Fibroblast of upper back skin (primary cell): Measurements from ENCODE around the gene FAM222B.
"Not testable (repeated sequence)": the region's sequence is repeated elsewhere in the genome, so short reads cannot be mapped to it uniquely, and the experiment has no call there.

ENCODE experiments used
- DNase-seq: peaks from one replicate; pipeline ENCODE4 v3.0.0-alpha.2; 2013

The FAM222B gene

DNA sequence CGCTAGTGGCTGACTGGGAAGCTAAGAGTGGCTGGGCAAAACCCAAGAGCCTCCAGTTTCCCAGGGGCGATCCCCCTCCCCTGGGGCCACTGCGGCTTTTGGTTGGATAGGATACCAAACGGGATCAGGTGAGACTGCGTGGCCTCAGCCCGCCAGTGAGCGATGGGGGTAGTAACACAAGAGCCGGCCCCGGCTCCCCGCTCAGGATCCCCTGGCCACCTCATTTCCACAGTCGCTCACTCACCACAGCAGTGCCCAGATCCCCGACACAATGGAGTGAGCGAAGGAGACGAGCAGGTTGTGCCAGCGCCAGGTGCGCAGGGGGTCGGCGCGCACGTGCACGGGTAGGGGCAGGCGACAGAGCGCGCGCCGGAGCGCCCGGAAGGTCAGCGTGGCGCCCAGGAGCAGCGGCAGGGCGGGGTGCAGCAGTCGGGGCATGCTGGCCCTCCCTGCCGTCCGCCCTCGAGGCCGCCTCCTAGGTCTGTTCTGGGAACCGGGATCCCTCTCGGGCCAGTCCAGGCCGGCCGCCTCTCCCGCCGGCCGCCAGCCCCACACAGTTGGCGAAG, 116.8 kb downstream of the FAM222B start:
- DNase-seq, result peak; percentile 42

- DNase-seq, result peak; percentile 52
Measured at GRCh38 chr17:28725166-28725659, 117.4 kb downstream of the FAM222B start.

DNA sequence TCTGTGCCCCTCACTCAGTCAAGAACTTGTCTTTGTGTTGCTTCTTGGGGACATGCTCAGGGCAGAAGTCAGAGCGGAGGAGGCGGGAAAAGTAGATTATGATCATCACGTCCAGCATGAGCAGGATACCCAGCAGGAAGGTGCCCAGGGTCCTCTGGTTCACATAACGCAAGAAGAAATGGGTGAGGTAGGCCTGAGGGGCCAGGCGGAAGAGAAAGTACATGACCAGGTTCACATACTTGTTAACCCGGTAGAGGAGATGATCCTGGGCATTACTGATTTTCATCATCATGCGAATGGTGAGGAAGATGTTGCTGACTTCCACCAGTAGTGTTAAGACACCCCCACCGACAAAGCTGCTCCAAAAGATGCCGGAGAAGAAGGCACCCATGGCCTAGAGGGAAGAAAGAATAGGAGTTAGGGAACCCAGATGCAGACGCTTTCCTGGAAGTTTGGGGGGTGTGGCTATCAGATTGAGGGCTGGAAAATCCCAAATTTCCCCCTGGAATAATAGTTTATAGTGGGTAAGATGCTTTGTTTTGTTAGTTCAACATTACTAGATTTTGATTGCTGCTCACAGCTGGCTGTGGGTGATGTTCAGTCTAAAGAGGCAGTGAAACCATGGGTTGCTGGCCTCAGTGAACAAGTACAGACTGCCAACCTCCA, 118.0 kb downstream of the FAM222B start:
- no peak for DNase-seq

DNA sequence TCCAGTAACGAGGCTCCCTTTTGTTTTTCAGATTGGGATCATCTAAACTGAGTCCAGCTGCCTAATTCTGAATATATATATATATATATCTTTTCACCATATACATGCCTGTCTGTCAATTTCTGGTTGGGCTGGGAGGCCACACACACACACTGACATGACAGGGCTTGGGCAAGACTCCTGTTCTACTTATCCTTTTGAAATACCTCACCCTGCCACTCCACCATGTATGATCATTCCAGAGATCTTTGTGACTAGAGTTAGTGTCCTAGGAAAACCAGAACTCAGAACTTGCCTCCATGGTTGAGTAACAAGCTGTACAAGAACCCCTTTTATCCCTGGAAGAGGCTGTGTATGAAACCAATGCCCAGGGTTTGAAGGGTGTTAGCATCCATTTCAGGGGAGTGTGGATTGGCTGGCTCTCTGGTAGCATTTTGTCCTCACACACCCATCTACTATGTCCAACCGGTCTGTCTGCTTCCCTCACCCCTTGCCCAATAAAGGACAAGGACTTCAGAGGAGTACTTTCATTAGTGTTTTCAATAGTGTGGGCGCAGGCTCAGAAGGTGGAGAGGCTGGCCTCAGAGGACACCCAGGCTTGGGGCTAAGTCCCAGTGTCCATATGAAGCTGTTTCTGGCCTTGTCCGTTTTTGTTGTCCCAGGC, 118.6 kb downstream of the FAM222B start:
- DNase-seq, result not testable (repeated sequence)

DNA sequence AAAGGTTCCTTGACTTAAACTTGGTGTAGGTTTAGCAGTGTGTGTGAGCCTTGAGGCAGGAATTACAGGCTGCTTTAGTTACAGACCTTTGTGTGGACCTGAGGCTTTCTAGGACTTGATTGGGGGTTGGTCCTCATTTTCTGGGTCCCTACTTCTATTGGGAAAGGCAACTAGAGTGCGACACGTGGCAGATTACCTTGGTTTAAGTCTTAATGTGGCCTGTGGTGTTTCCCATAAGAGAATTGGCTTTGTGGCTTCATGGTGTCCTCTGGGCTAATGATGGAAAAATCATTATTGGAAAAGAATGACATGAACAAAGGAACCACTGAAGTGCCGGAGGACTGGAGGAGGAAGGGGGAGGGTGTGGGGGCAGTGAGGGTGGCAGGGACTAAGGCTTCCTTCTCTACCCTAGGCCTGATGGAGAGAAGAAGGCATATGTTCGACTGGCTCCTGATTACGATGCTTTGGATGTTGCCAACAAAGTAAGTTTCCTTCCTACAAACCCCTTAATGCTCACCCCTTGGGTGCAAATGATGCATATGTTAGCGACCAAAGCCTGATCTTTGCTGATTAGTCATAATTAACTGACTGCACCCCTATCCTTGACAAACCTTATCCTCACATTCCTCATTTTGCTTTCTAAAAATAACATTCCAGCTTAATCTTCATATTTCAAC, 119.3 kb downstream of the FAM222B start:
- no peak for DNase-seq

- DNase-seq, result no peak
Measured at GRCh38 chr17:28722417-28723158, 120.0 kb downstream of the FAM222B start.

DNA sequence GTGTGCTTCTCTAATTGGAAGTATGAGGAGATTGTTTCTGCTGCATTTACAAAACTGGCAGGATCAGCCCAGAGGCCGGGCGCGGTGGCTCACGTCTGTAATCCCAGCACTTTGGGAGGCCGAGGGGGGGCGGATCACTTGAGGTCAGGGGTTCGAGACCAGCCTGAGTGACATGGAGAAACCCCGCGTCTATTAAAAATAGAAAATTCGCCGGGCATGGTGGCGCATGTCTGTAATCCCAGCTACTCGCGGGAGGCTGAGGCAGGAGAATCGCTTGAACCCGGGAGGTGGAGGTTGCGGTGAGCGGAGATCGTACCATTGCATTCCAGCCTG, 121.6 kb downstream of the FAM222B start:
- not testable (repeated sequence) for DNase-seq

DNA sequence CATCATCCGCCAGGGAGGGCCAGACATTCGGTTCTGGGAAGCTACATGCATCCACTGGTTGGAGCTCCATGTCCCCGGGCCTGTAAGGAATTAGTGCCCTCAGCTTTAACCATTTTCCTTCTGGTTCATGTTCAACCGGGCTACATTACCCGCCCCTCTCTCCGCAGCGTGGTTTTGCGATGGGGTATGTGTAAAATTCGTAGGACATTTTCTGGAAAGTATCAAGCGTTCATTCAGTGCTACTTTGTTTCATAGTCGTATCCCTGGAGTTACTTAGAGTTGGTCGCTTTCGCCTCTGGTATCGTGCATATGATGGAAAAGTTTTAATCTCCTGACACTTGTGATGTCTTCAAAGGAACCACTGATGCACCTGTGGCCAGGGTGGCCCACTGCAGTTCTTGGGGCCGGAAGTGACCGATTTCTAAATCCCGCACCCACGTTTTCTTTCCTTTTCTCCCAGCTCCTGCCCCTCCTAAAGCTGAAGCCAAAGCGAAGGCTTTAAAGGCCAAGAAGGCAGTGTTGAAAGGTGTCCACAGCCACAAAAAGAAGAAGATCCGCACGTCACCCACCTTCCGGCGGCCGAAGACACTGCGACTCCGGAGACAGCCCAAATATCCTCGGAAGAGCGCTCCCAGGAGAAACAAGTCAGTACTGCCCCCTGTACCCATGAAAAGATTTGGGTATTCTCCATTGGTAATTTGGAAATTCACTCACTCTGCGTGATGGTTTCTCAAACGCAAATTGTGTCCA, 122.2 kb downstream of the FAM222B start:
- no peak for DNase-seq

DNA sequence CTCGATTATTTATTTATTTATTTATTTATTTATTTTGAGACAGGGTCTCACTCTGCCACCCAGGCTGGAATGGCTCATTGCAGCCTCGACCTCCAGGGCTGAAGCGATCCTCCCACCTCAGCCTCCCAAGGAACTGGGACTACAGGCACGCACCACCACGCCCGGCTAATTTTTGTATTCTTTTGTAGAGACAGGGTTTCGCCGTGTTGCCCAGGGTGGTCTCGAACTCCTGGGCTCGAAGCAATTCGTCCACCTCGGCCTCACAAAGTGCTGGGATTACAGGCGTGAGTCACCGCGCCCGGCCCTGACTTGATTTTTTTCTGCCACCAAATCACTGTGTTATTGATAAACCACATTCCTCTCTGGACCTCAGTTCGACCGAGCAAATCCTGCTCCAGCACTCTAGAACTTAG, 123.6 kb downstream of the FAM222B start:
- DNase-seq, result no peak

DNA sequence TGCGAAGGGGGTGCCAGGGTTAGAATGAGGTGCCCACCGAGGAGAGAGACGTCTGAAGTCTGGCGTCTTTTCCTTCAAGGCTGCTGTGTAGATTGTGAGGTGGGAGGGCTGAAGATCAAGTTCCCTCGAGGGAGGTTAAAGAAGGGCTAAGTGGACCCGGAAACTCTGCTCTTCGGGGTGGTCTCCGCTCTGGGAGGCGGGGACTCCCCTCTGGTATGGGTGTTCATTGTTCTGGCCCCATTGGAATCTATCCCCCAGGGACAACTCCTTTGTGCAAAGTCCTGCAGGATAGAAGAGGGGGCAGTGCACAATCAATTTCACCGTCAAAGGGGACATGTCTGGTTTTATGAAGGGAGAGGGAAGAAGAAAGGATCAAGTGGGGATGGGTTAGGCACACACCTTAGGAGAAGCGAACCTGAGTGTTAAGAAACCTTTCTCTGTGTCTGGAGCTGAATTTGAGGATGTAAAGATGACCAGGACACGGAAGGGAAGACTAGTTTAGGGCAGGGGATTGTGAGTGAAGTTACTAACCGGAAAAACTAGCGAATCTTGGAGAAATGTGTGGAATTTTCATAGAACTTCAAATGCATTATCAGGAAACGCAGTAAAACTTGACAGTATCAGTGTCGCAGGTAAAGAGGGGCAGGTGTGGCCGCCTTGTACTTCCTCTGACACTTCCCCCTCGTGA, 124.1 kb downstream of the FAM222B start:
- peak; percentile 69 for DNase-seq

GRCh38 chr17:28717578-28718332, 124.8 kb downstream of the FAM222B start, which contains the start of gene RAB34:
Gene RAB34 (minus strand): TSS chr17:28717868. CDS start chr17:28717266, 602 bp downstream.
- DNase-seq, result peak; percentile 91

DNA sequence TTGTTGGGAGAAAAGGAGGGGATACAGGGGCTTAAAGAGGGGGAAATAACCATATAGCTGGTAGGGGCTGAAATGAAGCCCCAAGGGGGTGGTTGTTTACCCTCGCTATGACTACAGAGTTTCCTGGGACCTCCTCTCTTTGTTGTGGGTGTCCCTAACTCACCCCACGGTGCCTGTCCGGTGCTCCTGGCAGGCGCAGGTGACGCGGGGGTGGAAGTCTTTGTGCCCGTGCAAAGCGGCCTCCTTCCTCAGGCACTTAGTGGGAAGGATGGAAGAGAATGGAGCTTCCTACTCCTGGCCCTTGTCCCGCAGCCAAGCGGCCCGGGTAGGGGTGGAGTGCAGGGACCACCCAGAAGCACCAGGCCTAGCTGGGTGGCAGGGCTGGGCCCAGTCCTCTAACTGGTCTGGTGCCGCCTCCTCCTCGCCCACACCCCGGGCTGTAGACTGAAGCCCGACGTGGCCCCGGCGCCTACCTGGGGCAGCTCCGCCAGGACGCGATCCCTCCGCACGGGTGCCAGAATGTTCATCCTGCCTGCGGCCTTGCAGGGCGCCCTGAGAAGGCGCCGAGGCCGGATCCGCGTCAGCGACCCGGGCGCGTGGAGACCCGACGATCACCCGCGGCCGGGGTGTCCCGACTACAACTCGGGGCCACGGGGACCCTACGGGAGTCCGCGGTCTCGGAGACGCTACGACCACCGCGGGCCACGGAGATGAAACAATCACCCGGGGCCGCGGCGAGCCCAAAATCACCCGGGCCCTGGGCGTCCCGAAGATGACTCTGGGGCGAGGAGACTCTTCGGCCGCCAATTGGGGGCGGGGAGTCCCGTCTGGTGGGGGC, 125.6 kb downstream of the FAM222B start:
- peak; percentile 37 for DNase-seq

- DNase-seq, result no peak
Measured at GRCh38 chr17:28715217-28715616, 127.4 kb downstream of the FAM222B start.

DNA sequence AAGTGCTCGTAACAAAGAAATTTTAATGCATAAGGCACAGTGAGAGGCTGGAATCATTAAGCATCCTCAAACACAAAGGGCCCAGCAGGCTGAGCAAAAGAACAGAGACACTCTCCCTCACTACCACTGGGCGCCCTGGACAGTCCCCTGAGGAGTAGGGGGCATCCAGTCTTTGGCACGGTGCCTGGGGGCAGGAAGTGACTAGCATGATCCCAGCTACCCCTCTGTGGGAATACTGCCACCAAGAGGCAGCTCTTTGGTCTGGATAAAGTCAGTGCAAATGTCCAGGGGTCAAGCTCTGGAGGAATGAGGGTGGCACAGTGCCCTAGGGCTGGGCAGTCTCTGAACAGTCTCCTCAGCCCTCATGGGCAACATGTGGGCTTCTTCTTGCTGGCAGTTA, 128.3 kb downstream of the FAM222B start:
- no peak for DNase-seq

GRCh38 chr17:28712705-28713415, 129.7 kb downstream of the FAM222B start:
- DNase-seq, result no peak

GRCh38 chr17:28712032-28712704, 130.4 kb downstream of the FAM222B start:
- DNase-seq, result peak; percentile 28

- DNase-seq, result no peak
Measured at GRCh38 chr17:28711723-28712031, 130.9 kb downstream of the FAM222B start, which contains the start of gene PROCA1. Gene PROCA1 (minus strand): TSS chr17:28711888. CDS start chr17:28711660, 228 bp downstream.
